ENCODE data around the gene PDGFB. TPM values are rescaled to one million over a fixed set of nuclear protein-coding genes. Genes with fewer than 3 reads are reported as not detected.

PDGFB gene
- total RNA-seq, 2 donors from 2014 or later, result 7.0 to 15.8 TPM

DNA sequence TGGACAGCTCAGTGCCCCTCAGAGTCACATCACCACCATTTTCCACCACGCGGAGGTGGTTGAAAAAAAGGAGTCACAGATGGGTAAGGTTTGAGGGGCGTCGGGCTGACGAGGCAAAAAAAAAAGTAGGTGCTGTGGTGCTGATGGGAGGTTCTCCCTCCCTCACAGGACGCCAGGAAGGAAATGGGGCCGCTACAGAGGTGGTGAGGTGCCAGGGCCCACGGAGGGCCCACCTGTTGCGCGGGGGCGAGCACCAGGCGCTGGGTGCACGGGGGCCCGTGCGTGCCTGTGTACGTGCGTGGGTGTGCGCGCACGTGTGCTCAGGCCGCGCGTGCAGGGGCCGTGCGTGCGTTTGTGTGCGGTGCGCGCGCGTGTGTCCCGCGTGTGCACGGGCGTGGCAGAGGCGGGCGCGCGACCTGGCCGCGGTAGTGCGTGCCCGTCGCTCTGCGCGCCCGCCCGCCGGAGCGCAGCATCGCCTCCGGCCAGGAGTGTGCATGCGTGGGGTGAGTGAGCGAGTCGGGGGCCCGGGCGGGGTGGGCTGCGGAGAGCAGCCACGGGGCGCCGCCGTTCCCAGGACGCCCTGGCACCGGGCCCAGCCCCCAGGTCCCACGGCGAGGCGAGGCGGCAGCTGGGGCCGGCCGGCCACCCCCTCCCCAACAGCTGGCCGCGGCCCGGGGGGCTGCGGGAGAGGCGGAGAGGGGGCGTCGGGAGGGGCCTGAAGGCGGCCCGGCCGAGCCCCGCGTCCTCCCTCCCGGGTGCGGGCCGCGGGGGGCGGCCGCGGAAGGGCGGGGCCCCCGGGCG is 2.8 kb downstream of the PDGFB start:
- H3K4me1 ChIP-seq, result peaks cover 72% of the 10 kb centered on the region
- peak overlapping the region; percentile 68 to 87 (median 80) for H3K27ac ChIP-seq
- DNase-seq (peak in 2 of 4 donors; percentile 34 to 38), ATAC-seq (peak; percentile 4)
- intact Hi-C loops (cut with DNase I), result loop anchor here (5.0 kb wide), 1 partner anchor 70 kb away; no protein-coding TSS in a partner anchor
- WGBS, 2 donors, result 6 to 17% methylated on average over 15 to 62 of the region's 92 CpGs
- no peaks in the 10 kb centered on the region for H3K27me3 ChIP-seq
- H3K4me3 ChIP-seq, result peak overlapping the region in 1 of 2 donors; percentile 52
- no peaks in the 10 kb centered on the region for H3K9me3 ChIP-seq
- H3K36me3 ChIP-seq (replicated peaks in 1 of 2; ENCODE audit: insufficient read depth in 1 of 2, low read depth in 2 of 2), result no peaks in the 10 kb centered on the region
- TF ChIP-seq CTCF (IDR thresholded peaks at IDR 0.05), result no peak
- no peak for TF ChIP-seq POLR2A (IDR thresholded peaks at IDR 0.05)

DNA sequence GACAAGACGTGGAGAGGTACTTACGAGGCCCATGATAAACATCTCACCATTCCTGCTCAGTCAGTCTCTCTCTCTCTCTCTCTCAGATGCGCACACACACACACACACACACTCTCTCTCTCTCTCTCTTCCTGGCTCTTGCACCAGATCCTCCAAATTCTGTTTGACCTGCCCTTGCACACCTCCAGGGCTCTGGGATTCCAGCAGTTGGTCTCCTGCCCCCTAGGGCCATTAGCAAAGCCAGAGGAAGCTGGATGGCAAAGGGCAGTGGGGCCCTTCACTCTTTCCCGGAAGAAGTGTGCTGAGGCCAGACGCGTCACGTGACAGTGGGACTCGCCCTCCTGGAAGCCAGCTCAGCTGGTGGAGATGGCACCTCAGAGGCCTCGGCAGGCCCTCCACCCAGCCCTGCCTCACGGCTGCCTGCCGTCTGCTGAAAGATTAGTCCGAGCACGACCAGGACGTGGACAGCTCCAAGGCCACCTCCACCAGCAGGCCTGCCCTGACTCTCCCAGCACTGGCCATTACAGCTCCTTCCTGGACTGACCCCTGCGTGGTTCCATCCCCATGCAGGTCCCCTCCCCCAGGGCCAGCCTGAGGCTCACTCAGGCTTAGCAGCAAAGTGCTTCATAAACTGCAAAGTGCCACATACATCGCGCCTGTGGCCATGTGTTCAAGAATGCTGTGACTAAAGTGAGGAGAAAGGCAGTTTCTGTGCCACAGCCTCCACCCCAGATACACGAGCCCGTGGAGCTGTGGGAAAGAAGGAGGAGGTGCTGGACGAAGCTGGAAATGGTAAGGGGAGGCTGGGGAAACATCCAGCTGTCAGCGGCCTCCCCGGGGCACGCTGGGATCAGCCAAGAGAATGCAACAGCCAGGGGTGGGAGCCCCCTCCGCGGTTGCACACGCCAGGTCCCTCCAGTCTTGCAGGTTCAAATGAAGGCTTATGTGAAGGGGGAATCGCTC is 3.7 kb downstream of the PDGFB start:
- no peaks in the 10 kb centered on the region for H3K27me3 ChIP-seq

DNA sequence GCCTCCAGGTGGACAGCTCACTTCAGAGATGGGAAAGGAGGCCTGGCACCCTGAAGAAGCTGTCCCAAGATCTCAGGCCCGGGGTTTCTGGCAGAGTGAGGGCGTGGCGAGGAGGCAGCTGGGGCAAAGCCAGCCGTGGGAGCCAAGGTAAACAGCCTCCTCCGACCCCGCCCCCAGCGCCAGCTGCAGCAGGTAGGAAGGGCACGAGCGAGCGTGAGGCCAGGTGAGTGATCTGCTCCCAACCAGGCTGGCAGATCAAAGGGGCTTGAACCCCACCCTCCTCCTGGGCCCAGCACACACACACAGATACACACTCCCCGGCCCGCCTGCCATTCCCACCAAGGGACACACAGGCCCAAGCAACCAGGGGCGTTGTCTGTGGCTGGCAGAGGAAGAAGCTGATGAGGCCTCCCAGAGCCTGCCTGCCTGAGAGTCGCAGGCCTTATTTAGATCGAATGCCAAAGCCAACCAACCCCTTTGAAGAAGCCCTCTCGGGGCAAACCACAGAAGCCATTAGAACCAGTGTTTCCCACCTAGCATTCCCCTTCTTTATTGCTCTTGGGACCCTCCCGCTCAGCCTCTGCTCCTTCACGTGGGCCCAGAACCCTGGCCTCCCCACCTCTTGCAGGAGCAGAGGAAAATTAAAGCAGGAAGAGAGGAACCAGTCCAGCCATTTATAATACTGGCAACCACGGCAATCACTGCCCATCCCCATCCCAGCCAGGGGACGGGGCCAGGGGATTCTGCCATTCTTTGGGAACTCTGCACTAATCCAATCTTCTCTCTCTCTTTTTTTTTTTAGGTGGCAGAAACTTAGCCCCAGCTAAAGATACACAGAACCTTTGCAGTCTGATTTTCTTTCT is 5.0 kb downstream of the PDGFB start:
- peak; percentile 62 for ATAC-seq
- Histone ChIP-seq H3K27ac (peak overlapping the region; percentile 68 to 87 (median 80)), H3K27me3 (no peaks in the 10 kb centered on the region), H3K9me3 (no peaks in the 10 kb centered on the region), H3K36me3 (replicated peaks in 1 of 2; ENCODE audit: insufficient read depth in 1 of 2, low read depth in 2 of 2) (no peaks in the 10 kb centered on the region), H3K4me1 (peaks cover 84% of the 10 kb centered on the region), H3K4me3 (no peak overlapping the region)
- 18 to 43% methylated on average over 5 to 20 of the region's 20 CpGs for WGBS, 2 donors
- TF ChIP-seq POLR2A (IDR thresholded peaks at IDR 0.05), result peak in 2 of 3 donors; percentile 36 to 53
- peak in 1 of 7 experiments; percentile 1 for TF ChIP-seq CTCF (IDR thresholded peaks at IDR 0.05)
- intact Hi-C loops (cut with DNase I), result loop anchor here (5.0 kb wide), 1 partner anchor 73 kb away; no protein-coding TSS in a partner anchor
- DNase-seq, result peak; percentile 95 to 98 (median 96)

More for the DNA sequence above, 3.7 kb downstream of the PDGFB start:
- TF ChIP-seq CTCF (IDR thresholded peaks at IDR 0.05) (peak in 3 of 7 experiments; percentile 7 to 14 (median 9)), POLR2A (IDR thresholded peaks at IDR 0.05) (peak; percentile 19 to 43 (median 35))
- peak; percentile 15 for ATAC-seq
- no peaks in the 10 kb centered on the region for H3K36me3 ChIP-seq (replicated peaks in 1 of 2; ENCODE audit: insufficient read depth in 1 of 2, low read depth in 2 of 2)
- peaks cover 76% of the 10 kb centered on the region for H3K4me1 ChIP-seq
- H3K9me3 ChIP-seq, result no peaks in the 10 kb centered on the region
- H3K27ac ChIP-seq, result peak overlapping the region; percentile 68 to 87 (median 80)
- intact Hi-C loops (cut with DNase I), result loop anchor here (5.0 kb wide), 1 partner anchor 71 kb away; no protein-coding TSS in a partner anchor
- H3K4me3 ChIP-seq, result no peak overlapping the region
- WGBS, 2 donors, result 14 to 16% methylated on average over 21 to 27 of the region's 27 CpGs
- peak; percentile 64 to 85 (median 80) for DNase-seq

DNA sequence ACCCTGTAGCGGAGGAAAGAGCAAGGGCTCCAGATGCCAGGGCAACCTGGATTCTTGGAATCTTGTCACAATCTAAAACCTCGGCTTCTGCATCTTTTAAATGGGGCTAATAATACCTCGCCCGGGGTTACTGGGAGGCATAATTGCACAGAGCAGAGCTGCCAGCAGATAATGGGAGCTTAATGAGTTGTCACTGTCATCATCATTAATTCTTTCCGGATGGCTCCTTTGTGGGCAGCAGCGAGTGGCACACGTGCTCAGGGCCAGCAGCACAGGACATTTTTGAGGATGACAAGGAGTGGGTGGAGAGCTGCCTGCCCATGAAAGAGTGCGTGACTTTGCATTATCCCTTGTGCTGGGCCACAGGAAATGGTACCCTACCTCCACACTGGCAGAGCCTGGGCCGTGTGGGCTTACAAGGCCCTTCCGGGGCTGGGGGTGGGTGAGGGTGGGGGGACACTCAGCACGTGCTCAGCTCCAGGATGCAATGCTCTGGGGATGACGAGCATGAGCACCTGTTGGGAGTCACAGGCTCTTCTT is 5.7 kb downstream of the PDGFB start:
- Histone ChIP-seq H3K4me3 (no peak overlapping the region), H3K9me3 (no peaks in the 10 kb centered on the region), H3K36me3 (replicated peaks in 1 of 2; ENCODE audit: insufficient read depth in 1 of 2, low read depth in 2 of 2) (no peaks in the 10 kb centered on the region), H3K4me1 (peaks cover 86% of the 10 kb centered on the region), H3K27ac (peak overlapping the region; percentile 68 to 87 (median 80)), H3K27me3 (no peaks in the 10 kb centered on the region)
- DNase-seq, result no peak
- WGBS, 2 donors, result 45 to 66% methylated on average over 4 to 12 of the region's 12 CpGs
- ATAC-seq, result no peak
- TF ChIP-seq CTCF (IDR thresholded peaks at IDR 0.05) (no peak), POLR2A (IDR thresholded peaks at IDR 0.05) (no peak)
- intact Hi-C loops (cut with DNase I), result no loop called here

All from body of pancreas (tissue), 4 donors.